OCI-LY1 (cell line): ENCODE measurements around the gene FREM2.

Experiments used
- H2AFZ ChIP-seq: fragments of 200-600 bp; sonication (generic), shearing (Covaris generic); 2 replicates; pipeline ENCODE4 v1.6.0; 2014; ENCODE audit warnings: antibody characterized with exemption, mild to moderate bottlenecking, low read length
- H3F3A ChIP-seq: fragments of 200-600 bp; sonication (generic), shearing (Covaris generic); 2 replicates; pipeline ENCODE4 v1.6.0; 2014; ENCODE audit warnings: mild to moderate bottlenecking, antibody characterized with exemption, low read length, moderate library complexity; ENCODE audit not compliant: insufficient read depth
- H3K27ac ChIP-seq: fragments of 200-600 bp; sonication (generic); 2 replicates; pipeline ENCODE4 v1.5.1; 2014; ENCODE audit warnings: low read length, mixed run types, mild to moderate bottlenecking, low read depth; ENCODE audit not compliant: poor library complexity, severe bottlenecking
- H3K27me3 ChIP-seq: fragments of 200-600 bp; sonication (generic); 2 replicates; pipeline ENCODE4 v1.6.0; 2014; ENCODE audit warnings: antibody characterized with exemption, mild to moderate bottlenecking, low read length, moderate library complexity; ENCODE audit not compliant: insufficient read depth
- H3K36me3 ChIP-seq: fragments of 200-600 bp; sonication (generic); 2 replicates; pipeline ENCODE4 v1.6.1; 2014; ENCODE audit warnings: mild to moderate bottlenecking, antibody characterized with exemption, low read length, moderate library complexity, mixed read lengths; ENCODE audit not compliant: insufficient read depth
- H3K4me1 ChIP-seq: fragments of 200-600 bp; sonication (generic); 2 replicates; pipeline ENCODE4 v1.5.1; 2014; ENCODE audit warnings: mild to moderate bottlenecking, low read length, moderate library complexity; ENCODE audit not compliant: insufficient read depth, severe bottlenecking
- H3K4me2 ChIP-seq: fragments of 200-600 bp; sonication (generic), shearing (Covaris generic); 2 replicates; pipeline ENCODE4 v1.6.1; 2014; ENCODE audit warnings: low read length
- H3K4me3 ChIP-seq: fragments of 200-600 bp; sonication (generic); 2 replicates; pipeline ENCODE4 v1.5.1; 2014; ENCODE audit warnings: low read length, low read depth, mild to moderate bottlenecking, mixed read lengths; ENCODE audit not compliant: poor library complexity, severe bottlenecking
- H3K79me2 ChIP-seq: fragments of 200-600 bp; shearing (Covaris generic); 2 replicates; pipeline ENCODE4 v1.6.1; 2016; ENCODE audit warnings: mixed run types, low read length, mixed read lengths; ENCODE audit not compliant: insufficient read depth
- H3K9ac ChIP-seq: fragments of 200-600 bp; sonication (generic), shearing (Covaris generic); 2 replicates; pipeline ENCODE4 v1.6.1; 2014; ENCODE audit warnings: mild to moderate bottlenecking, low read length, mixed read lengths
- H3K9me2 ChIP-seq: fragments of 200-600 bp; sonication (generic), shearing (Covaris generic); 2 replicates; pipeline ENCODE4 v1.6.1; 2014; ENCODE audit warnings: low read depth, mild to moderate bottlenecking, low read length, mixed read lengths
- H3K9me3 ChIP-seq: fragments of 200-600 bp; shearing (Covaris generic); 2 replicates; pipeline ENCODE4 v1.6.1; 2014; ENCODE audit warnings: low read length, mixed read lengths
- H4K20me1 ChIP-seq: fragments of 200-600 bp; sonication (generic), shearing (Covaris generic); 2 replicates; pipeline ENCODE4 v1.6.0; 2016; ENCODE audit warnings: mild to moderate bottlenecking, low read length; ENCODE audit not compliant: insufficient read depth
- CTCF ChIP-seq: fragments of 200-600 bp; sonication (generic), shearing (Covaris generic); IDR thresholded peaks from 2 replicates; pipeline ENCODE4 v1.5.1; 2017; ENCODE audit warnings: mild to moderate bottlenecking, antibody characterized with exemption, low read length, moderate library complexity, mixed read lengths
- EZH2 ChIP-seq: fragments of 200-600 bp; sonication (generic), shearing (Covaris generic); IDR thresholded peaks from 2 replicates; pipeline ENCODE4 v1.8.0; 2017; ENCODE audit warnings: borderline replicate concordance, mixed run types, mild to moderate bottlenecking, antibody characterized with exemption, low read length, moderate library complexity, mixed read lengths

FREM2 gene

GRCh38 chr13:38718374-38718773 lies 31.5 kb downstream of the FREM2 start:
- Histone ChIP-seq H3K4me2 (no peak overlapping the region), H3K4me3 (no peak overlapping the region), H3K9ac (no peak overlapping the region), H3K79me2 (no peaks in the 10 kb centered on the region), H2AFZ (no peak overlapping the region), H3K27ac (no peak overlapping the region), H3K9me3 (no peaks in the 10 kb centered on the region), H4K20me1 (no peaks in the 10 kb centered on the region), H3K9me2 (no peaks in the 10 kb centered on the region), H3K27me3 (no peaks in the 10 kb centered on the region), H3F3A (no peaks in the 10 kb centered on the region), H3K36me3 (no peaks in the 10 kb centered on the region), H3K4me1 (no peaks in the 10 kb centered on the region)
- no peak for TF ChIP-seq CTCF
- TF ChIP-seq EZH2, result no peak

- Histone ChIP-seq H3K4me2 (no peak overlapping the region), H3K4me1 (no peaks in the 10 kb centered on the region), H3K27ac (no peak overlapping the region), H3K36me3 (no peaks in the 10 kb centered on the region), H4K20me1 (no peaks in the 10 kb centered on the region), H3K9me3 (no peaks in the 10 kb centered on the region), H2AFZ (no peak overlapping the region), H3K4me3 (no peak overlapping the region), H3K9me2 (no peaks in the 10 kb centered on the region), H3F3A (no peaks in the 10 kb centered on the region), H3K79me2 (no peaks in the 10 kb centered on the region), H3K9ac (no peak overlapping the region), H3K27me3 (no peaks in the 10 kb centered on the region)
- TF ChIP-seq EZH2 (no peak), CTCF (no peak)
Measured at GRCh38 chr13:38730332-38730731, 43.5 kb downstream of the FREM2 start.

GRCh38 chr13:38733146-38733545 lies 46.3 kb downstream of the FREM2 start:
- no peak overlapping the region for H2AFZ ChIP-seq
- no peak overlapping the region for H3K9ac ChIP-seq
- H3K4me2 ChIP-seq, result no peak overlapping the region
- no peaks in the 10 kb centered on the region for H3K36me3 ChIP-seq
- no peaks in the 10 kb centered on the region for H4K20me1 ChIP-seq
- H3F3A ChIP-seq, result no peaks in the 10 kb centered on the region
- H3K27me3 ChIP-seq, result no peaks in the 10 kb centered on the region
- TF ChIP-seq EZH2, result no peak
- TF ChIP-seq CTCF, result no peak
- no peak overlapping the region for H3K27ac ChIP-seq
- H3K4me1 ChIP-seq, result no peaks in the 10 kb centered on the region
- no peaks in the 10 kb centered on the region for H3K79me2 ChIP-seq
- no peaks in the 10 kb centered on the region for H3K9me3 ChIP-seq
- no peak overlapping the region for H3K4me3 ChIP-seq
- H3K9me2 ChIP-seq, result no peaks in the 10 kb centered on the region
